ENCODE data around the gene CIAO3. TPM values are rescaled to one million over a fixed set of nuclear protein-coding genes. Genes with fewer than 3 reads are reported as not detected.

The CIAO3 gene
- total RNA-seq, 1 donor from 2014 or later, result 43.1 TPM

- H3K9me3 Mint-ChIP-seq, result no peaks in the 10 kb centered on the region
- H3K27ac Mint-ChIP-seq, result no peak overlapping the region
- no peaks in the 10 kb centered on the region for H3K36me3 Mint-ChIP-seq (ENCODE audit: low read depth)
- DNase-seq (no peak), ATAC-seq (ENCODE audit: low read depth) (no peak)
- peaks cover 27% of the 10 kb centered on the region for H3K27me3 Mint-ChIP-seq
- peaks cover 8% of the 10 kb centered on the region for H3K4me1 Mint-ChIP-seq
- intact Hi-C loops (cut with micrococcal nuclease), result no loop called here
- no peak for TF ChIP-seq CTCF (IDR thresholded peaks at IDR 0.05)
- ChIA-PET POLR2A (interaction anchor here (2.2 kb wide), 1 partner anchor 19 kb away, joined by 5 read pairs; the partner anchor contains the start of gene WDR24), CTCF (no interaction called here)
- H3K4me3 Mint-ChIP-seq, result no peak overlapping the region
Measured at GRCh38 chr16:708959-709358, 31.8 kb downstream of the CIAO3 start.

GRCh38 chr16:708019-708418 is 32.8 kb downstream of the CIAO3 start:
- ChIA-PET CTCF (no interaction called here), POLR2A (interaction anchor here (2.2 kb wide), 1 partner anchor 18 kb away, joined by 5 read pairs; the partner anchor contains the start of gene WDR24)
- TF ChIP-seq CTCF (IDR thresholded peaks at IDR 0.05), result no peak
- Mint-ChIP-seq H3K27ac (no peak overlapping the region), H3K9me3 (no peaks in the 10 kb centered on the region), H3K4me3 (no peak overlapping the region), H3K4me1 (peaks cover 8% of the 10 kb centered on the region), H3K27me3 (peaks cover 34% of the 10 kb centered on the region), H3K36me3 (ENCODE audit: low read depth) (no peaks in the 10 kb centered on the region)
- ATAC-seq (ENCODE audit: low read depth) (no peak), DNase-seq (no peak)
- intact Hi-C loops (cut with micrococcal nuclease), result no loop called here

GRCh38 chr16:707062-707538 is 33.7 kb downstream of the CIAO3 start:
- no peaks in the 10 kb centered on the region for H3K9me3 Mint-ChIP-seq
- H3K4me1 Mint-ChIP-seq, result peaks cover 5% of the 10 kb centered on the region
- ATAC-seq (ENCODE audit: low read depth), result no peak
- no peak for TF ChIP-seq CTCF (IDR thresholded peaks at IDR 0.05)
- CTCF ChIA-PET, result no interaction called here
- no peak overlapping the region for H3K27ac Mint-ChIP-seq
- peaks cover 38% of the 10 kb centered on the region for H3K27me3 Mint-ChIP-seq
- intact Hi-C loops (cut with micrococcal nuclease), result no loop called here
- no peaks in the 10 kb centered on the region for H3K36me3 Mint-ChIP-seq (ENCODE audit: low read depth)
- no peak for DNase-seq
- H3K4me3 Mint-ChIP-seq, result no peak overlapping the region
- POLR2A ChIA-PET, result interaction anchor here (2.2 kb wide), 1 partner anchor 17 kb away, joined by 5 read pairs; the partner anchor contains the start of gene WDR24

GRCh38 chr16:706189-707061 is 34.4 kb downstream of the CIAO3 start:
- ChIA-PET CTCF (no interaction called here), POLR2A (interaction anchor here (2.2 kb wide), 1 partner anchor 16 kb away, joined by 5 read pairs; the partner anchor contains the start of gene WDR24)
- Mint-ChIP-seq H3K27me3 (peaks cover 43% of the 10 kb centered on the region), H3K9me3 (no peaks in the 10 kb centered on the region), H3K36me3 (ENCODE audit: low read depth) (no peaks in the 10 kb centered on the region), H3K4me3 (no peak overlapping the region), H3K4me1 (peaks cover 4% of the 10 kb centered on the region), H3K27ac (no peak overlapping the region)
- intact Hi-C loops (cut with micrococcal nuclease), result no loop called here
- no peak for DNase-seq
- ATAC-seq (ENCODE audit: low read depth), result no peak
- no peak for TF ChIP-seq CTCF (IDR thresholded peaks at IDR 0.05)

- DNase-seq (no peak), ATAC-seq (ENCODE audit: low read depth) (no peak)
- Mint-ChIP-seq H3K4me3 (no peak within 1 kb of the TSS), H3K4me1 (peaks cover 4% of the 10 kb centered on the region), H3K27me3 (peaks cover 46% of the 10 kb centered on the region), H3K36me3 (ENCODE audit: low read depth) (no peaks in the 10 kb centered on the region), H3K9me3 (no peaks in the 10 kb centered on the region), H3K27ac (no peak within 1 kb of the TSS)
- ChIA-PET CTCF (no interaction called here), POLR2A (no interaction called here)
- intact Hi-C loops (cut with micrococcal nuclease), result no loop called here
- TF ChIP-seq CTCF (IDR thresholded peaks at IDR 0.05), result no peak
Measured at GRCh38 chr16:705431-706188, 35.2 kb downstream of the CIAO3 start, which contains the start of gene FBXL16. Gene FBXL16, minus strand, starts transcription at chr16:705801. Its CDS starts 8,396 bp downstream, at chr16:697405.

All from activated B cell treated with CpG ODN at 0.5 μM for 24 hours (primary cell).